ENCODE measurements around the gene ANKH.

ANKH gene

GRCh38 chr5:14707811-14708390 lies 163.7 kb downstream of the ANKH start:
- TF ChIP-seq, protein P1, sequence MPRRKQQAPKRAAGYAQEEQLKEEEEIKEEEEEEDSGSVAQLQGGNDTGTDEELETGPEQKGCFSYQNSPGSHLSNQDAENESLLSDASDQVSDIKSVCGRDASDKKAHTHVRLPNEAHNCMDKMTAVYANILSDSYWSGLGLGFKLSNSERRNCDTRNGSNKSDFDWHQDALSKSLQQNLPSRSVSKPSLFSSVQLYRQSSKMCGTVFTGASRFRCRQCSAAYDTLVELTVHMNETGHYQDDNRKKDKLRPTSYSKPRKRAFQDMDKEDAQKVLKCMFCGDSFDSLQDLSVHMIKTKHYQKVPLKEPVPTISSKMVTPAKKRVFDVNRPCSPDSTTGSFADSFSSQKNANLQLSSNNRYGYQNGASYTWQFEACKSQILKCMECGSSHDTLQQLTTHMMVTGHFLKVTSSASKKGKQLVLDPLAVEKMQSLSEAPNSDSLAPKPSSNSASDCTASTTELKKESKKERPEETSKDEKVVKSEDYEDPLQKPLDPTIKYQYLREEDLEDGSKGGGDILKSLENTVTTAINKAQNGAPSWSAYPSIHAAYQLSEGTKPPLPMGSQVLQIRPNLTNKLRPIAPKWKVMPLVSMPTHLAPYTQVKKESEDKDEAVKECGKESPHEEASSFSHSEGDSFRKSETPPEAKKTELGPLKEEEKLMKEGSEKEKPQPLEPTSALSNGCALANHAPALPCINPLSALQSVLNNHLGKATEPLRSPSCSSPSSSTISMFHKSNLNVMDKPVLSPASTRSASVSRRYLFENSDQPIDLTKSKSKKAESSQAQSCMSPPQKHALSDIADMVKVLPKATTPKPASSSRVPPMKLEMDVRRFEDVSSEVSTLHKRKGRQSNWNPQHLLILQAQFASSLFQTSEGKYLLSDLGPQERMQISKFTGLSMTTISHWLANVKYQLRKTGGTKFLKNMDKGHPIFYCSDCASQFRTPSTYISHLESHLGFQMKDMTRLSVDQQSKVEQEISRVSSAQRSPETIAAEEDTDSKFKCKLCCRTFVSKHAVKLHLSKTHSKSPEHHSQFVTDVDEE (CRISPR knock-in tag; IDR thresholded peaks at IDR 0.05): no peak
- TF ChIP-seq PPARA (CRISPR knock-in tag; IDR thresholded peaks at IDR 0.05; ENCODE audit: borderline replicate concordance) (no peak), ZNF70 (CRISPR knock-in tag; IDR thresholded peaks at IDR 0.05) (no peak), CSRNP3 (CRISPR knock-in tag; IDR thresholded peaks at IDR 0.05) (no peak), ZNF565 (CRISPR knock-in tag; conservative IDR thresholded peaks at IDR 0.05; ENCODE audit: low read depth) (no peak), SNAI2 (CRISPR knock-in tag; IDR thresholded peaks at IDR 0.05) (no peak), TOX (CRISPR knock-in tag; IDR thresholded peaks at IDR 0.05; ENCODE audit: borderline replicate concordance) (no peak), OSR1 (CRISPR knock-in tag; IDR thresholded peaks at IDR 0.05) (no peak), CREB5 (CRISPR knock-in tag; IDR thresholded peaks at IDR 0.05; ENCODE audit: low read depth) (no peak), ZNF8 (CRISPR knock-in tag; IDR thresholded peaks at IDR 0.05) (no peak)
- no peak for ATAC-seq

- TF ChIP-seq SNAI2 (CRISPR knock-in tag; IDR thresholded peaks at IDR 0.05) (no peak), ISL1 (CRISPR knock-in tag; IDR thresholded peaks at IDR 0.05) (no peak), ZFP30 (CRISPR knock-in tag; IDR thresholded peaks at IDR 0.05) (no peak), CSDC2 (CRISPR knock-in tag; IDR thresholded peaks at IDR 0.05) (no peak), OSR1 (CRISPR knock-in tag; IDR thresholded peaks at IDR 0.05) (no peak), RARB (CRISPR knock-in tag; IDR thresholded peaks at IDR 0.05) (no peak), ZFP3 (CRISPR knock-in tag; IDR thresholded peaks at IDR 0.05) (no peak), ZNF565 (CRISPR knock-in tag; conservative IDR thresholded peaks at IDR 0.05; ENCODE audit: low read depth) (no peak), TOX (CRISPR knock-in tag; IDR thresholded peaks at IDR 0.05; ENCODE audit: borderline replicate concordance) (no peak), GLIS3 (CRISPR knock-in tag; IDR thresholded peaks at IDR 0.05) (no peak), POU6F1 (CRISPR knock-in tag; IDR thresholded peaks at IDR 0.05; ENCODE audit: borderline replicate concordance, low read depth) (no peak), CSRNP3 (CRISPR knock-in tag; IDR thresholded peaks at IDR 0.05) (no peak), CREB5 (CRISPR knock-in tag; IDR thresholded peaks at IDR 0.05; ENCODE audit: low read depth) (no peak), ZNF70 (CRISPR knock-in tag; IDR thresholded peaks at IDR 0.05) (no peak), TCF4 (CRISPR knock-in tag; IDR thresholded peaks at IDR 0.05; ENCODE audit: borderline replicate concordance) (no peak), PPARA (CRISPR knock-in tag; IDR thresholded peaks at IDR 0.05; ENCODE audit: borderline replicate concordance) (no peak), PATZ1 (CRISPR knock-in tag; IDR thresholded peaks at IDR 0.05; ENCODE audit: borderline replicate concordance) (no peak), ZC3H10 (CRISPR knock-in tag; IDR thresholded peaks at IDR 0.05) (no peak), BACH2 (CRISPR knock-in tag; IDR thresholded peaks at IDR 0.05; ENCODE audit: borderline replicate concordance) (no peak)
- TF ChIP-seq, protein P1 (CRISPR knock-in tag; IDR thresholded peaks at IDR 0.05): no peak
- peak; percentile 79 for ATAC-seq
Observed at GRCh38 chr5:14706615-14707021, 165.0 kb downstream of the ANKH start.

Measured in SK-N-SH treated with all-trans-retinoic acid at 6 μM for 48 hours (cell line).